OCI-LY7 (cell line): ENCODE results near the gene UBXN6.

Experiments used
- EZH2phosphoT487 ChIP-seq: fragments of 200-600 bp; sonication (generic); IDR thresholded peaks from 2 replicates; pipeline ENCODE4 v1.6.1; 2018; ENCODE audit warnings: low read depth, borderline replicate concordance, mild to moderate bottlenecking, mixed run types, antibody characterized with exemption, low read length, moderate library complexity, mixed read lengths
- TF ChIP-seq, protein P1 (sequence below): fragments of 200-600 bp; sonication (generic); conservative IDR thresholded peaks from 2 replicates; pipeline ENCODE4 v1.5.1; 2014; ENCODE audit warnings: mild to moderate bottlenecking, antibody characterized with exemption, low read length, moderate library complexity, mixed read lengths

DNA sequence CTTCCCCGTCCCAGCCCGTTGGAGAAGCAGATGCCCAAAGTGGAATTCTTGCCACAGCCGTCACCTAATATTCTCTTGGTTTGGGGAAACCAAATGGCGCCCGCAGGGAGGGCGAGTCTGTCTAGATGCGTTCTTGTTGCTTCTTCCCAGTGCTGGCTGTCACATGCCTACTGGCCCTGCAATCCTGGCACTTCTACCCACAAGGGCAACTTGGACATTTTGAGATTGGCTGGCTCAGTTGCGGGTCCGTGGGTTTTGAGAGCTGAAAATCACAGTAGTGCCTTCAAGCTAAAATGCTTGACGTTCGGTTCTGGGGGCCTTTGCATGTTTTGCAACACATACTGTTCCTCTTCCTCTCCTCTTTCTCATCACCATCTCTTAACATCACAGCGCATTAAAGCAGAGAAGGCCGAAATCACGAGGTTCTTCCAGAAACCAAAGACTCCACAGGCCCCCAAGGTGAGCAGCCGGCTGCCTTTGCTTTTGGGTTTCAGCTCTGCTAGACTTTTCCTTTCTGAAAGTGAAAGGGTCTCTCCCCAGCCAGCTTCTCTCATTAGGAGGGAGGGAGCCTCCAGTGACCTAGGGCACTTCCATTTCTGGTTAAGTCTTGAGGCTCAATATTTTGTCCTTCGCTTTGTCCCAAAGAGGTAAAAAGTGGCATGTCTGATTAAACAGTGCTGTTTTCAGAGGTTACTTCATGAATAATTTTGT is 34.0 kb downstream of the UBXN6 start:
- TF ChIP-seq, protein P1, sequence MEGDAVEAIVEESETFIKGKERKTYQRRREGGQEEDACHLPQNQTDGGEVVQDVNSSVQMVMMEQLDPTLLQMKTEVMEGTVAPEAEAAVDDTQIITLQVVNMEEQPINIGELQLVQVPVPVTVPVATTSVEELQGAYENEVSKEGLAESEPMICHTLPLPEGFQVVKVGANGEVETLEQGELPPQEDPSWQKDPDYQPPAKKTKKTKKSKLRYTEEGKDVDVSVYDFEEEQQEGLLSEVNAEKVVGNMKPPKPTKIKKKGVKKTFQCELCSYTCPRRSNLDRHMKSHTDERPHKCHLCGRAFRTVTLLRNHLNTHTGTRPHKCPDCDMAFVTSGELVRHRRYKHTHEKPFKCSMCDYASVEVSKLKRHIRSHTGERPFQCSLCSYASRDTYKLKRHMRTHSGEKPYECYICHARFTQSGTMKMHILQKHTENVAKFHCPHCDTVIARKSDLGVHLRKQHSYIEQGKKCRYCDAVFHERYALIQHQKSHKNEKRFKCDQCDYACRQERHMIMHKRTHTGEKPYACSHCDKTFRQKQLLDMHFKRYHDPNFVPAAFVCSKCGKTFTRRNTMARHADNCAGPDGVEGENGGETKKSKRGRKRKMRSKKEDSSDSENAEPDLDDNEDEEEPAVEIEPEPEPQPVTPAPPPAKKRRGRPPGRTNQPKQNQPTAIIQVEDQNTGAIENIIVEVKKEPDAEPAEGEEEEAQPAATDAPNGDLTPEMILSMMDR: no peak
- TF ChIP-seq EZH2phosphoT487: no peak
